CD4-positive, alpha-beta memory T cell (primary cell): ENCODE results near the gene S100A1. TPM values are rescaled to one million over a fixed set of nuclear protein-coding genes. Genes with fewer than 3 reads are reported as not detected.

Experiments
- CTCF ChIA-PET: fragments of 350-600 bp; sonication (Branson Sonifier 250); formaldehyde crosslinking; loops from one replicate; lab custom pipeline; 2021; ENCODE audit warnings: inconsistent platforms; ENCODE audit not compliant: partially characterized antibody; lab: Charles Lee
- POLR2A ChIA-PET: fragments of 350-600 bp; sonication (Branson Sonifier 250); formaldehyde crosslinking; loops from one replicate; lab custom pipeline; 2021; ENCODE audit not compliant: partially characterized antibody; lab: Charles Lee
- DNase-seq, 5 donors: peaks; one replicate each; pipeline versions ENCODE4 v3.0.0 to v3.0.0-alpha.2; 2020 to 2022; ENCODE audit warnings: mixed read lengths in 1 of 5
- H3K27ac ChIP-seq: one replicate; pipeline ENCODE4 v1.7.0; 2013; ENCODE audit warnings: low read depth, low read length
- H3K27me3 ChIP-seq: 2 replicates; pipeline ENCODE4 v1.7.0; 2013; ENCODE audit warnings: mild to moderate bottlenecking, low read length, moderate library complexity; ENCODE audit not compliant: insufficient read depth
- H3K36me3 ChIP-seq: 2 replicates; pipeline ENCODE4 v1.7.0; 2013; ENCODE audit warnings: mild to moderate bottlenecking, low read length, moderate library complexity; ENCODE audit not compliant: insufficient read depth
- H3K4me1 ChIP-seq: 2 replicates; pipeline ENCODE4 v1.7.0; 2013; ENCODE audit warnings: mild to moderate bottlenecking, low read length, moderate library complexity; ENCODE audit not compliant: insufficient read depth
- H3K4me3 ChIP-seq, 2 donors: one replicate each; pipeline ENCODE4 v1.7.0; 2013; ENCODE audit warnings: low read length in 2 of 2, mild to moderate bottlenecking in 1 of 2
- H3K9me3 ChIP-seq, 2 donors: one replicate each; pipeline ENCODE4 v1.7.0; 2013; ENCODE audit warnings: low read length in 2 of 2, control low read depth in 1 of 2; ENCODE audit not compliant: control insufficient read depth in 1 of 2
- H3K27ac Mint-ChIP-seq, 7 donors: one replicate each; pipeline ENCODE4 v1.8.0; 2020 to 2021; ENCODE audit warnings: mixed read lengths in 7 of 7, mild to moderate bottlenecking in 6 of 7, inconsistent platforms in 3 of 7, moderate library complexity in 3 of 7
- H3K27me3 Mint-ChIP-seq, 2 donors: one replicate each; pipeline ENCODE4 v1.8.0; 2020 to 2021; ENCODE audit warnings: mixed read lengths in 2 of 2
- H3K36me3 Mint-ChIP-seq, 2 donors: one replicate each; pipeline ENCODE4 v1.8.0; 2020 to 2021; ENCODE audit warnings: mixed read lengths in 2 of 2, inconsistent platforms in 1 of 2, mild to moderate bottlenecking in 1 of 2
- H3K4me1 Mint-ChIP-seq, 4 donors: one replicate each; pipeline ENCODE4 v1.8.0; 2020 to 2021; ENCODE audit warnings: mixed read lengths in 4 of 4, mild to moderate bottlenecking in 1 of 4
- H3K4me3 Mint-ChIP-seq, 8 donors: one replicate each; pipeline ENCODE4 v1.8.0; 2020 to 2021; ENCODE audit warnings: mixed read lengths in 8 of 8, mild to moderate bottlenecking in 7 of 8, moderate library complexity in 6 of 8, inconsistent platforms in 3 of 8
- H3K9me3 Mint-ChIP-seq, 8 donors: one replicate each; pipeline ENCODE4 v1.8.0; 2020 to 2021; ENCODE audit warnings: mixed read lengths in 8 of 8, mild to moderate bottlenecking in 5 of 8, inconsistent platforms in 3 of 8, moderate library complexity in 1 of 8
- intact Hi-C: fragments of 100-400 bp; cut with micrococcal nuclease; formaldehyde crosslinking; loops from one replicate; pipeline ENCODE4 v1.15.1; 2023
- polyA plus RNA-seq, 2 donors: library from polyadenylated mRNA; unstranded; fragments of 300-500 nt; fragmentation: Illumina TruSeq; gene quantifications; one replicate each; pipeline ENCODE4 v1.2.3, GENCODE V29; 2021
- total RNA-seq, 2 experiments: library from RNA; stranded (reverse); gene quantifications; one replicate each; pipeline ENCODE4 v1.2.3, GENCODE V29; 2021

Gene S100A1
- total and polyA plus RNA-seq, 4 experiments from 2014 or later = not detected

DNA sequence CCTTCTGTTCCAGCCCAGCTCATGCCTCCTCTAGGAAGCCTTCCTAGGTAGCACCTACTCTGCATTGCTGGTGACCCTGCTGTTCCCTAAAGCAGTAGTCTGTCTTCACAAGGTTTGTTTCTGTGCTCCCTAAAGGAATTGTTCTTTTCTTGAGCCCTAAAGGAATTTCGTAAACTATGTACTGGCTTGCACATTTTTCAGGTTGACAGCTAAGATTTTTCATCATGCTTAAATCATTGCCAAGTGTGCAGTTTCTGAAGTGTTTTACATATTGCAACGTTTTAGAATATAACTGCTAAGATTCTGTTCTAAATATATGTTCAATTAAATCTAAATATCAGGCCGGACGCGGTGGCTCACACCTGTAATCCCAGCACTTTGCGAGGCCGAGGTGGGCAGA lies 28.4 kb upstream of the S100A1 start:
- Mint-ChIP-seq H3K27ac (no peak overlapping the region), H3K9me3 (no peaks in the 10 kb centered on the region), H3K27me3 (no peaks in the 10 kb centered on the region), H3K4me1 (peaks cover 0 to 16% (median 5%) of the 10 kb centered on the region in 4 donors), H3K4me3 (no peak overlapping the region), H3K36me3 (no peaks in the 10 kb centered on the region)
- H3K27ac ChIP-seq = no peak overlapping the region
- no peaks in the 10 kb centered on the region for H3K27me3 ChIP-seq
- no peak overlapping the region for H3K4me3 ChIP-seq
- no peaks in the 10 kb centered on the region for H3K9me3 ChIP-seq
- no peaks in the 10 kb centered on the region for H3K36me3 ChIP-seq
- peaks cover 7% of the 10 kb centered on the region for H3K4me1 ChIP-seq
- ChIA-PET POLR2A (no interaction called here), CTCF (no interaction called here)
- intact Hi-C loops = no loop called here
- DNase-seq = no peak

DNA sequence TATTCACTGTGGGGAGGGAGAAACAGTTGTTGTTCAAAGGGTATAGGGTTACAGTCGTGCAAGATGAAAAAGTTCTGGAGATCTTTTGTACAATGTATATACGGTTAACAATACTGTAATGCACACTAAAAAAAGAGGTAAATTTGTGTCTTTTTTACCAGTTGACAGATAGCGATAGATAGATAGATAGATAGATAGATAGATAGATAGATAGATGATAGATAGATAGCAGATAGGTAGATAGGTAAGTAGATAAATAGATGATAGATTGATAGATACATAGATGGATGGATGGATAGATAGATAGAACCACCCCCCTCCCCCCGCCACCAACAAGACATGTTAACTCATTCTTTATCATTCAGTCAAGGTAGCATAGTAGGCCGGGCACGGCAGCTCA lies 25.5 kb upstream of the S100A1 start:
- no peak for DNase-seq
- Mint-ChIP-seq H3K4me3 (no peak overlapping the region), H3K27ac (no peak overlapping the region), H3K4me1 (peaks cover 0 to 13% (median 3%) of the 10 kb centered on the region in 4 donors), H3K36me3 (no peaks in the 10 kb centered on the region), H3K27me3 (no peaks in the 10 kb centered on the region), H3K9me3 (no peaks in the 10 kb centered on the region)
- ChIA-PET POLR2A (no interaction called here), CTCF (interaction anchor here (0.7 kb wide), 1 partner anchor 35 kb away, joined by 4 read pairs; no protein-coding TSS in a partner anchor)
- Histone ChIP-seq H3K4me3 (no peak overlapping the region), H3K27me3 (no peaks in the 10 kb centered on the region), H3K27ac (no peak overlapping the region), H3K9me3 (no peaks in the 10 kb centered on the region), H3K36me3 (no peaks in the 10 kb centered on the region), H3K4me1 (peaks cover 7% of the 10 kb centered on the region)
- intact Hi-C loops = no loop called here

DNA sequence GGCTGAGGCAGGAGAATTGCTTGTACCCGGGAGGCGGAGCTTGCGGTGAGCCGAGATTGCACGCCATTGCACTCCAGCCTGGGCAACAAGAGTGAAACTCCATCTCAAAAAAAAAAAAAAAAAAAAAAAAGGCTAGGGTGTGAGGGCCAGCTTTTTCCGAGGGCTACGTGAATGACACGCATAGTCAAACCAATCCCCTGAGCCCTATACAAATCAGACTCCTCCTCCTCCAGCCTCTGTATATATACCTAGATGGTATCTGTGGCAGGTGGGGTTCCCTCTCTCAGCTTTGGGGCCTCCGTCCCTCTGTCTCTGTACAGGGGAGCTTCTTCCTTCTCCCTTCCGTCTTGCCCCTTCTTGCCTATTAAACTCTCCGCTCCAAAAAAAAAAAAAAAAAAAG lies 22.0 kb upstream of the S100A1 start:
- H3K27ac Mint-ChIP-seq = no peak overlapping the region
- no peaks in the 10 kb centered on the region for H3K9me3 Mint-ChIP-seq
- ChIA-PET CTCF (interaction anchor here (0.6 to 1.2 kb wide), 3 partner anchors 13 to 560 kb away, joined by 3 read pairs; no protein-coding TSS in a partner anchor), POLR2A (no interaction called here)
- Histone ChIP-seq H3K27ac (no peak overlapping the region), H3K36me3 (no peaks in the 10 kb centered on the region), H3K27me3 (no peaks in the 10 kb centered on the region), H3K9me3 (no peaks in the 10 kb centered on the region), H3K4me1 (no peaks in the 10 kb centered on the region), H3K4me3 (no peak overlapping the region)
- H3K4me3 Mint-ChIP-seq = no peak overlapping the region
- no peak for DNase-seq
- H3K4me1 Mint-ChIP-seq = peaks cover 0 to 3% (median 0%) of the 10 kb centered on the region in 4 donors
- intact Hi-C loops = no loop called here
- no peaks in the 10 kb centered on the region for H3K27me3 Mint-ChIP-seq
- no peaks in the 10 kb centered on the region for H3K36me3 Mint-ChIP-seq

DNA sequence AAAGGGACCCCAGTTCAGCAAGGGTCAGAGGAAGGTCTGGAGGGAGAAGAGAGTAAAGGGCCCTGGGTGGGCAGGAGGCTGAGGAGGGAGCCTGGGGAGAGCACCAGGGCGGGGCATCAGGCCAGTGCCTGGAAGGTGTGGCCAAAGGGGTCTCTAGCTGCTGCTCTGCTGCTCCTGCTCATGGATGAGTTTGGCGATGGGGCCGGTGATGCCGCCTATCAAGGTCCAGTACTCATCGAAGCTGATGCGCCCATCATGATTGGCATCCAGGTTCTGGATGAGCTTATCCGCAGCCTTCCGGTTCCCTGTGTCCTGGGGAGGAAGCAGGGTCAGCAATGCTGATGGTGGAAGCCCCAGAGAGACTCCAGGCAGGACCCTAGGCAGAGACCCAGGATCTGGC lies 20.9 kb upstream of the S100A1 start:
- Histone ChIP-seq H3K9me3 (no peaks in the 10 kb centered on the region), H3K27me3 (no peaks in the 10 kb centered on the region), H3K36me3 (no peaks in the 10 kb centered on the region), H3K27ac (no peak overlapping the region), H3K4me1 (no peaks in the 10 kb centered on the region), H3K4me3 (no peak overlapping the region)
- ChIA-PET POLR2A (interaction anchor here (0.6 kb wide), 1 partner anchor 700 kb away, joined by 3 read pairs; no protein-coding TSS in a partner anchor), CTCF (interaction anchor here (1.2 kb wide), 1 partner anchor 12 kb away, joined by 3 read pairs; no protein-coding TSS in a partner anchor)
- H3K27me3 Mint-ChIP-seq = no peaks in the 10 kb centered on the region
- no peak overlapping the region for H3K4me3 Mint-ChIP-seq
- peaks cover 0 to 4% (median 0%) of the 10 kb centered on the region in 4 donors for H3K4me1 Mint-ChIP-seq
- H3K9me3 Mint-ChIP-seq = peaks cover 0 to 1% (median 0%) of the 10 kb centered on the region in 8 donors
- intact Hi-C loops = no loop called here
- H3K36me3 Mint-ChIP-seq = no peaks in the 10 kb centered on the region
- no peak overlapping the region for H3K27ac Mint-ChIP-seq
- DNase-seq = no peak

DNA sequence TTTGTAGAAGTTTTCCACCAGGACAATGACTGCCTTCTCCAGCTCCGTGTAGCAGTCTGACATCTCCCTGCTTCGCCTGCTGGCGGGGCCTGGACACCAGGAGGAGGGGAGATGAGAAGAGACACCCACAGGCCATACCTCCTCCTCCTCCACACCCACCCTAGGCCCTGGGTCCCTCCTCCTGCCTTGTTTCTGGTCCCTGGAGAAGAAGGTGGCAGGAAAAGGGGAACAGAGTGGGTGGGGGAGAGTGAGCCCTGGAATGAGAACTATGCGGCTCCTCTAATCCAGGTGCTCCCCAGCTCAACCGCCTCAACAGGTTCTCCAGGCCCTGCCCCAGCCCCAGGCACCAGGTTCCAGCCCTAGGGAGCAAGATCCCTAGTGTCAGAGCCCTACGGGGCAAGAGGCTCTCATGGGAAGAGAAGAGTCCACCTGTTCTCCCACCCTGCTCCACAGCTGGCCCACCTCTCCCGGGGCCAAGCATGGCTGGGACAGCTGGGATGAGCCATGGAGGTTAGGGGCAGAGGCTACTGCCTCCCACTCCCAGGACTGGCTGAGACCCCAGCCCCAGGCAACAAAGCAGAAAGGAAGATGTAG lies 20.0 kb upstream of the S100A1 start:
- H3K4me3 Mint-ChIP-seq = no peak overlapping the region
- ChIA-PET POLR2A (no interaction called here), CTCF (no interaction called here)
- peaks cover 0 to 1% (median 0%) of the 10 kb centered on the region in 4 donors for H3K4me1 Mint-ChIP-seq
- no peak overlapping the region for H3K27ac Mint-ChIP-seq
- no peaks in the 10 kb centered on the region for H3K36me3 ChIP-seq
- DNase-seq = no peak
- intact Hi-C loops = no loop called here
- peaks cover 0 to 1% (median 0%) of the 10 kb centered on the region in 8 donors for H3K9me3 Mint-ChIP-seq
- H3K27me3 Mint-ChIP-seq = no peaks in the 10 kb centered on the region
- no peaks in the 10 kb centered on the region for H3K36me3 Mint-ChIP-seq
- H3K27ac ChIP-seq = no peak overlapping the region
- no peak overlapping the region for H3K4me3 ChIP-seq
- H3K9me3 ChIP-seq = no peaks in the 10 kb centered on the region
- H3K27me3 ChIP-seq = no peaks in the 10 kb centered on the region
- H3K4me1 ChIP-seq = no peaks in the 10 kb centered on the region

DNA sequence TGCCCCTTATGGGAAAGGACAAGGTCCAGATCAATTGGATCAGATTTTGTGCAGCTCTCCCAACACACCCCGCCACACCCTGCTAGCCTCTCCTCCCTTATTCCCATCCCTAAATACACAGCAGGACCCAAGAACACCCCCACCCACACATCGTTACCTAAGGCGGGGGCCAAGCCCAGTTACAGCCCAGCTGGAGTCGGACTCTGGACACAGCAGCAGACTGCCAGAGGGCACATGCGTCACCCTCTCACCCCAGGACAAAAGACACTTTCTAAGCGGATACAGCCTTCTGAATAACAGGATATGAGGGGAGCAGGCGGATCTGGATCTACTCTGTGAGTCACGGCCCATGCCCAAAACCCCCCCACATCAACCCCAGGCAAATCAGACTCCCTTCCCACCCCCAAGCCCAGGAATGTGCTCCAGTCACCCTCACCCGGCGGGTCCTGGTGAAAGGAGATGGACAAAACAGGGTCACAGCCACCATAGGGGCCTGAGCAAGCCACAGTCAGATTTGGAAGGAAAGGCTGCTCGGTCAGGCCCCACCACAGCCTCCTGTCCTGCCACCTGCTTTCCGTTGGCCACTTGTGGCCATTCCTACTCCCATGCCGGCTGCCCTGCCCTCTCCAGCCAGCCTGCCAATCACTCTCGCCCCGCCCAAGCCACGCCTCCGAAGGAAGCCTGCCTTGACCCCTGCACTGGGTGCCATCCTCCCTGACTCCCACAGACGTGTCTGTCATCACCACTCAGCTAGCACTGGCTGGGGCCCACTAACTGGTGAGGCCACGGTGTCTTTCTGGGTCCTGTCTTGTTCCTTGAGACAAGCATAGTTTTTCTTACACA lies 19.3 kb upstream of the S100A1 start:
- no peak overlapping the region for H3K4me3 Mint-ChIP-seq
- Histone ChIP-seq H3K4me3 (no peak overlapping the region), H3K4me1 (no peaks in the 10 kb centered on the region), H3K9me3 (no peaks in the 10 kb centered on the region), H3K36me3 (no peaks in the 10 kb centered on the region), H3K27me3 (no peaks in the 10 kb centered on the region), H3K27ac (no peak overlapping the region)
- DNase-seq = no peak
- ChIA-PET CTCF (interaction anchor here (1.2 kb wide), 1 partner anchor 9 kb away, joined by 3 read pairs; no protein-coding TSS in a partner anchor), POLR2A (no interaction called here)
- H3K27ac Mint-ChIP-seq = peak overlapping the region in 2 of 7 donors; percentile 45 to 80
- H3K4me1 Mint-ChIP-seq = peaks cover 0 to 1% (median 0%) of the 10 kb centered on the region in 4 donors
- no peaks in the 10 kb centered on the region for H3K27me3 Mint-ChIP-seq
- no peaks in the 10 kb centered on the region for H3K36me3 Mint-ChIP-seq
- intact Hi-C loops = no loop called here
- H3K9me3 Mint-ChIP-seq = peaks cover 0 to 1% (median 0%) of the 10 kb centered on the region in 8 donors

DNA sequence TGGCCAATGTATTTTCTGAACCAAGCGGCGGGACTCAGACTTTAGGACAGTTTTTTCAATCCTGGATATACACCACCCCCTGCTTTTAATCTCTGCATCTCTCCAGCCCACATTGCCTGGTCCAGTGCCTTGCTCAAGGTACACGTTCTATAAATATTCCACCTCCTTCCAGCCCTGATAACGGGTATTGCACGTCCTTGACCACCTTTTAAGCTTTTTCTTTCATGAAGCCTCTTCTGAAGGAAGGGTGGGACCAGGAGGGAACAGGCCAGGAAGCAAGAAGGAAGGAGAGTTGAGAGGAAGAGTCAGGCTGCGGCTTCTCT lies 18.7 kb upstream of the S100A1 start:
- H3K4me1 Mint-ChIP-seq = peaks cover 0 to 1% (median 0%) of the 10 kb centered on the region in 4 donors
- Histone ChIP-seq H3K9me3 (no peaks in the 10 kb centered on the region), H3K4me3 (no peak overlapping the region), H3K4me1 (no peaks in the 10 kb centered on the region), H3K27ac (no peak overlapping the region), H3K27me3 (no peaks in the 10 kb centered on the region), H3K36me3 (no peaks in the 10 kb centered on the region)
- intact Hi-C loops = no loop called here
- CTCF ChIA-PET = interaction anchor here (1.2 kb wide), 1 partner anchor 8 kb away, joined by 3 read pairs; no protein-coding TSS in a partner anchor
- peaks cover 0 to 1% (median 0%) of the 10 kb centered on the region in 8 donors for H3K9me3 Mint-ChIP-seq
- POLR2A ChIA-PET = no interaction called here
- no peak for DNase-seq
- H3K27me3 Mint-ChIP-seq = peaks cover 0 to 1% of the 10 kb centered on the region in 2 donors
- H3K36me3 Mint-ChIP-seq = no peaks in the 10 kb centered on the region
- H3K27ac Mint-ChIP-seq = no peak overlapping the region
- no peak overlapping the region for H3K4me3 Mint-ChIP-seq
